AG04450 (cell line): ENCODE data around the gene RASGEF1C. TPM values are rescaled to one million over a fixed set of nuclear protein-coding genes. Genes with fewer than 3 reads are reported as not detected.

Experiments
- CTCF ChIA-PET: fragments of 300-600, 350-600 bp; formaldehyde crosslinking; extraction: SDS; loops from one replicate; lab custom pipeline; 2022; ENCODE audit warnings: antibody characterized with exemption, inconsistent platforms; lab: Charles Lee
- POLR2A ChIA-PET: fragments of 350-600 bp; formaldehyde crosslinking; extraction: SDS; loops from one replicate; lab custom pipeline; 2021; ENCODE audit warnings: antibody characterized with exemption, inconsistent platforms; lab: Yijun Ruan, JAX
- DNase-seq: peaks from one replicate; pipeline ENCODE4 v3.0.0-alpha.2; 2011; ENCODE audit warnings: low read depth, low spot score
- H3K27ac ChIP-seq: one replicate; pipeline ENCODE4 v1.5.1; 2012; ENCODE audit warnings: low read depth, low read length, control low read depth
- H3K27me3 ChIP-seq: one replicate; pipeline ENCODE4 v1.6.0; 2012; ENCODE audit warnings: low read length; ENCODE audit not compliant: control insufficient read depth, insufficient read depth
- H3K4me3 ChIP-seq: 2 replicates; pipeline ENCODE4 v1.5.1; 2011; ENCODE audit warnings: mild to moderate bottlenecking, low read depth, low read length, control low read depth
- H3K9me3 ChIP-seq: 2 replicates; pipeline ENCODE4 v1.5.1; 2012; ENCODE audit warnings: low read length; ENCODE audit not compliant: control insufficient read depth, insufficient read depth
- polyA plus RNA-seq: library from polyadenylated mRNA; depleted of rRNA; stranded (reverse); fragments of >200 nt; gene quantifications from 2 replicates; pipeline ENCODE4 v1.2.3, GENCODE V29; 2011
- TF ChIP-seq, protein P1 (sequence below): IDR thresholded peaks from 2 replicates; pipeline ENCODE4 v1.5.1; 2011; ENCODE audit warnings: low read depth, low read length, control low read depth, inconsistent platforms

Gene RASGEF1C
- polyA plus RNA-seq, 1 experiment: not detected

DNA sequence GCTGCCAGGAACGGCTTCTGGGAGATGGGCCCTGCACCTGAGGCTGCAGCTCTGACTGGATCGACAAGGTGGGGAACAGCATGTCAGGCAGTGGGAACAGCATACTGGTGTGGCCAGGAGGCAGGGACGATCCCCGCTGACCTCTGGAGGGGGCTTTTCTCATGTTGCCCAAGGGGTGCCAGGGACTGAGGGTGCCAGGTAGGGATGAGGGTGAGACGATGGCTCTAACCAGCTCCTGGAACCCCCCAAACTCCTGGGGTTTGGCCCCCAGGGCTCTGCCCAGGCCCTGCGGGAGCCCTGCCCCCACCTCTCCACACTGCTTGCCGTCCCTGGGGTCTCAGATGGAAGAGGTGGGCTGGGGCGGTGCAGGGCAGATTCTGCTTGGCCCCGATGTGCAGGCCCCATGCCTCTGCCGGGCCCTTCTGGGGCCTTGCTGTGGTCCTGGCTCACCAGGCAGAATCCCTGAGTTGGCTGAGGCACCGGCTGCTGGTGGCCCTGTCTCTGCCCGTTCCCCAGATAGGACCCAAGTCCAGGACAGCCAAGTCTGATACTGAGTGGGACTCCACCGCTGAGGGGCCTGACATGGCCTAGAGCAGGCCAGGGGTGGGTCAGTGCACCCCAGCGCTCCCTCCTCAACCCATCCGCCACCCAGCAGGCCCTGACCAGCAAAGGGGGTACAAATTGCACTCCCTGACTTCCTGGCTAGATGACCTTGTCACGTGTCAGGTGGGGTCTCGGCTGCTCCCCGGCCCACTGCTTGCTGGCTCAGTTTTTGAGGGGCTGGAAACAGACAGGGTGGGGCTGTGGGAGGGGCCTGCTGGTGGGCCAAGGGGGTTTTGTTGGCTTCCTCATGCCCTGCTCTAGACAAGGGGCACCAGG is 109.0 kb downstream of the RASGEF1C start:
- H3K27me3 ChIP-seq: peaks cover 3% of the 10 kb centered on the region
- no peak for DNase-seq
- H3K4me3 ChIP-seq: no peak overlapping the region
- ChIA-PET POLR2A (no interaction called here), CTCF (no interaction called here)
- TF ChIP-seq, protein P1, sequence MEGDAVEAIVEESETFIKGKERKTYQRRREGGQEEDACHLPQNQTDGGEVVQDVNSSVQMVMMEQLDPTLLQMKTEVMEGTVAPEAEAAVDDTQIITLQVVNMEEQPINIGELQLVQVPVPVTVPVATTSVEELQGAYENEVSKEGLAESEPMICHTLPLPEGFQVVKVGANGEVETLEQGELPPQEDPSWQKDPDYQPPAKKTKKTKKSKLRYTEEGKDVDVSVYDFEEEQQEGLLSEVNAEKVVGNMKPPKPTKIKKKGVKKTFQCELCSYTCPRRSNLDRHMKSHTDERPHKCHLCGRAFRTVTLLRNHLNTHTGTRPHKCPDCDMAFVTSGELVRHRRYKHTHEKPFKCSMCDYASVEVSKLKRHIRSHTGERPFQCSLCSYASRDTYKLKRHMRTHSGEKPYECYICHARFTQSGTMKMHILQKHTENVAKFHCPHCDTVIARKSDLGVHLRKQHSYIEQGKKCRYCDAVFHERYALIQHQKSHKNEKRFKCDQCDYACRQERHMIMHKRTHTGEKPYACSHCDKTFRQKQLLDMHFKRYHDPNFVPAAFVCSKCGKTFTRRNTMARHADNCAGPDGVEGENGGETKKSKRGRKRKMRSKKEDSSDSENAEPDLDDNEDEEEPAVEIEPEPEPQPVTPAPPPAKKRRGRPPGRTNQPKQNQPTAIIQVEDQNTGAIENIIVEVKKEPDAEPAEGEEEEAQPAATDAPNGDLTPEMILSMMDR: no peak
- peaks cover 17% of the 10 kb centered on the region; the same call in 1 of the 2 replicates for H3K9me3 ChIP-seq
- no peak overlapping the region for H3K27ac ChIP-seq

DNA sequence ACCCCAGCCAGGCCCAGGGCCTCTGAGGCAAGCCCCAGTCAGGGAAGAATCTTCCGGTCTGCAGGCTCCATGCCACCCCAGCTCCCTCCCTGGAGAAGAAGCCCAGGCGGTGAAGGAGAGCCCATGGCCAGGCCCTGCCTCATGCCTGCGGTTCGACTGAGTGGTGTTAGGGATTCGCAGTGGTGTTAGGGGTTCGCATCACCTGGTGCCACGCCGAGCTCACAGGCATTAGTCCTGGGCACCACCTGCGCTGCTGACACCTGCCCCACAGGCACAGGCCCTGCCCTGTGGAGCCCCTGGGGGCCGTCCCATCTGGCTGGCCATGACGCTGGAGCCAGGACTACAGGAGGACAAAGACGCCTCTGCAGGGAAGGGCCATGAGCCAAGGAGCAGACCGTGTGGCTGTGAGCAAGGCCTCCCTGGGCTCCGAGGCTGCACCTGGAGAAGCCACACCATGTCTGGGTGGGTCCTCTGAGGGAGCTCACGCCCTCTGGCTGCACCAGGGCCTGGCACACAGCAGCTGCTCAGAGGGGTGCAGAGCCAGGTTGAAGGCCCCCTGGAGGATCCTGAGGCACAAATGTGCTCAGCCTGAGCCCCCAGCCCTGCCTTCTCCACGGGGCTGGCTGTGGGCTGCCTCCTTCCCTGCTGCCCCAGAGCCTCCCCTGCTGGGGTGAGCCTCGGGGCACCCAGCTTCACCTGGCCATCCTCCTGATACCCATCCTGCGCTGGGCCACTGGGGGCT is 109.8 kb downstream of the RASGEF1C start:
- DNase-seq: no peak
- ChIA-PET POLR2A (no interaction called here), CTCF (interaction anchor here (0.7 kb wide), 1 partner anchor 8 kb away, joined by 7 read pairs; no protein-coding TSS in a partner anchor)
- TF ChIP-seq, protein P1: no peak
- no peak overlapping the region for H3K27ac ChIP-seq
- peaks cover 17% of the 10 kb centered on the region; the same call in 1 of the 2 replicates for H3K9me3 ChIP-seq
- H3K27me3 ChIP-seq: peaks cover 3% of the 10 kb centered on the region
- H3K4me3 ChIP-seq: no peak overlapping the region

DNA sequence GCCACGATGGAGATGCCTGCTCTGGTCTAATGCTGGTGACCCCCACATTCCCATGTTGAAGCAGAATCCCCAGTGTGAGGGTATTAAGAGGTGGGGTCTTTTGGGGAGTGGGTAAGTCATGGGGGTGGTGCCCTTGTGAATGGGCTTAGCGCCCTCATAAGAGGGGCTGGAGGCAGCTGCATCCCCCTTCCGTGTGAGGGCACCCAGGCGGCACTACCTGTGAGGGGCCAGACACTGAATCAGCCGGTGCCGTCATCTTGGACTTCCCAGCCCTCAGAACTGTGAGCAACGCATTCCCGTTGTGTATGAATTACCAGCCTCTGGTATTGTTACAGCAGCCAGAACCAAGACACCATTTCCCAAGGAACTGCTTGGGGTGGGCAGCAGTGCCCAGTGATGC is 110.5 kb downstream of the RASGEF1C start:
- Histone ChIP-seq H3K4me3 (no peak overlapping the region), H3K9me3 (peaks cover 17% of the 10 kb centered on the region; the same call in 1 of the 2 replicates), H3K27ac (no peak overlapping the region), H3K27me3 (peaks cover 3% of the 10 kb centered on the region)
- POLR2A ChIA-PET: no interaction called here
- TF ChIP-seq, protein P1: no peak
- CTCF ChIA-PET: interaction anchor here (0.7 kb wide), 1 partner anchor 8 kb away, joined by 7 read pairs; no protein-coding TSS in a partner anchor
- no peak for DNase-seq

DNA sequence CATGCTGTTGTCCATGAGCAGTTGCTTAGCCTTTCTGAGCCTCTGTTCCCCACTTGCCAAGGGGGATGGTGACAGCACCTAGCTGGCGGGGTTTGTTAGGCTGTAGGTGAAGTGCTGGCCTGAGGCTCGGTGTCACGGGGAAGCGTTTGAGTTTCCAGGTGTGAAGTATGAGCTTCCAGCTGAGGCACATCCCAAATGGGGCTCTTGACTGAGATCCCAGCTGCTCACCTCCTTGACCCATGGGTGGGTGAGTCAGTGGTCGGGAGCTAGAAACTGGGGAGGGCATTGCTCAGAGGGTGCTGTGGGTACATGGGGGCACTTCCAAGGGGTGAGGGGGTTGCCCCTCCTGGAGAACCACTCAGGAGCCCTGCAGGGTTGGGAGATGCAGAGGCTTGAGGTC is 111.1 kb downstream of the RASGEF1C start:
- Histone ChIP-seq H3K27ac (no peak overlapping the region), H3K4me3 (no peak overlapping the region), H3K27me3 (peaks cover 3% of the 10 kb centered on the region), H3K9me3 (peaks cover 14% of the 10 kb centered on the region; the same call in 1 of the 2 replicates)
- no peak for DNase-seq
- TF ChIP-seq, protein P1: no peak
- ChIA-PET POLR2A (no interaction called here), CTCF (no interaction called here)
